Liver (tissue), 9 donors: ENCODE results near the gene DPP7. TPM values are rescaled to one million over a fixed set of nuclear protein-coding genes. Genes with fewer than 3 reads are reported as not detected.

ENCODE experiments used
- DNase-seq: peaks from one replicate; pipeline ENCODE4 v3.0.0-alpha.2; 2017; ENCODE audit warnings: low spot score
- H3K27ac ChIP-seq, 2 donors: one replicate each; pipeline ENCODE4 v1.7.0; 2013; ENCODE audit warnings: inconsistent platforms in 2 of 2, low read length in 2 of 2, control low read depth in 1 of 2, low read depth in 1 of 2, mild to moderate bottlenecking in 1 of 2
- H3K27me3 ChIP-seq, 4 donors: one replicate each; pipeline versions ENCODE4 v1.6.1 to v1.7.0; 2013; ENCODE audit warnings: low read length in 3 of 4, inconsistent platforms in 1 of 4, mild to moderate bottlenecking in 1 of 4, moderate library complexity in 1 of 4; ENCODE audit not compliant: control insufficient read depth in 4 of 4, insufficient read depth in 4 of 4
- H3K36me3 ChIP-seq, 4 donors: one replicate each; pipeline versions ENCODE4 v1.6.1 to v1.7.0; 2013; ENCODE audit warnings: low read length in 3 of 4, mild to moderate bottlenecking in 3 of 4, low read depth in 1 of 4, moderate library complexity in 1 of 4; ENCODE audit not compliant: control insufficient read depth in 4 of 4, insufficient read depth in 3 of 4
- H3K4me1 ChIP-seq, 4 donors: one replicate each; pipeline versions ENCODE4 v1.6.1 to v1.7.0; 2013; ENCODE audit warnings: low read length in 3 of 4, mild to moderate bottlenecking in 3 of 4, moderate library complexity in 1 of 4; ENCODE audit not compliant: control insufficient read depth in 4 of 4, insufficient read depth in 4 of 4
- H3K4me3 ChIP-seq, 3 donors: one replicate each; pipeline versions ENCODE4 v1.6.1 to v1.7.0; 2013; ENCODE audit warnings: low read length in 3 of 3, control low read depth in 1 of 3, low read depth in 1 of 3, mild to moderate bottlenecking in 1 of 3
- H3K9ac ChIP-seq, 2 donors: one replicate each; pipeline ENCODE4 v1.7.0; 2013; ENCODE audit warnings: low read length in 2 of 2, mild to moderate bottlenecking in 2 of 2, moderate library complexity in 2 of 2, control low read depth in 1 of 2, low read depth in 1 of 2
- H3K9me3 ChIP-seq, 4 donors: one replicate each; pipeline versions ENCODE4 v1.6.1 to v1.7.0; 2013; ENCODE audit warnings: low read length in 3 of 4; ENCODE audit not compliant: control insufficient read depth in 4 of 4
- ATF3 ChIP-seq: IDR thresholded peaks from 2 replicates; pipeline ENCODE4 v1.6.1; 2016; ENCODE audit warnings: antibody characterized with exemption
- EGR1 ChIP-seq, 2 donors: IDR thresholded peaks; 2 replicates each; pipeline ENCODE4 v1.6.1; 2016 to 2018; ENCODE audit warnings: antibody characterized with exemption in 2 of 2, low read depth in 2 of 2
- FOXA1 ChIP-seq: IDR thresholded peaks from 2 replicates; pipeline ENCODE4 v1.6.1; 2016; ENCODE audit warnings: antibody characterized with exemption
- FOXA2 ChIP-seq: IDR thresholded peaks from 2 replicates; pipeline ENCODE4 v1.6.1; 2016; ENCODE audit warnings: antibody characterized with exemption
- GABPA ChIP-seq, 2 donors: IDR thresholded peaks in 1 of 2; conservative IDR thresholded peaks in 1 of 2; 2 replicates each; pipeline ENCODE4 v1.6.1; 2016; ENCODE audit warnings: antibody characterized with exemption in 2 of 2, mild to moderate bottlenecking in 1 of 2, moderate library complexity in 1 of 2
- HNF4A ChIP-seq, 2 donors: conservative IDR thresholded peaks; 2 replicates each; pipeline ENCODE4 v1.6.1; 2016; ENCODE audit warnings: antibody characterized with exemption in 2 of 2, mild to moderate bottlenecking in 2 of 2
- HNF4G ChIP-seq: IDR thresholded peaks from 2 replicates; pipeline ENCODE4 v1.6.1; 2016; ENCODE audit warnings: antibody characterized with exemption
- JUND ChIP-seq, 2 donors: IDR thresholded peaks; 2 replicates each; pipeline ENCODE4 v1.6.1; 2016; ENCODE audit warnings: antibody characterized with exemption in 2 of 2
- MAX ChIP-seq: IDR thresholded peaks from 2 replicates; pipeline ENCODE4 v1.6.1; 2016; ENCODE audit warnings: antibody characterized with exemption
- NR2F2 ChIP-seq: IDR thresholded peaks from 2 replicates; pipeline ENCODE4 v1.6.1; 2016; ENCODE audit warnings: antibody characterized with exemption
- RAD21 ChIP-seq, 2 donors: IDR thresholded peaks; 2 replicates each; pipeline ENCODE4 v1.6.1; 2016; ENCODE audit warnings: antibody characterized with exemption in 2 of 2, mild to moderate bottlenecking in 2 of 2
- REST ChIP-seq: IDR thresholded peaks from 2 replicates; pipeline ENCODE4 v1.6.1; 2016; ENCODE audit warnings: antibody characterized with exemption, mild to moderate bottlenecking
- RXRA ChIP-seq, 2 donors: IDR thresholded peaks; 2 replicates each; pipeline ENCODE4 v1.6.1; 2017 to 2018; ENCODE audit warnings: antibody characterized with exemption in 2 of 2, mild to moderate bottlenecking in 1 of 2
- SP1 ChIP-seq: IDR thresholded peaks from 2 replicates; pipeline ENCODE4 v1.6.1; 2018; ENCODE audit warnings: antibody characterized with exemption, mild to moderate bottlenecking
- TAF1 ChIP-seq: conservative IDR thresholded peaks from 2 replicates; pipeline ENCODE4 v1.6.1; 2016; ENCODE audit warnings: antibody characterized with exemption, mild to moderate bottlenecking
- YY1 ChIP-seq: IDR thresholded peaks from 2 replicates; pipeline ENCODE4 v1.6.1; 2016; ENCODE audit warnings: antibody characterized with exemption, mild to moderate bottlenecking
- WGBS: extraction: QIAGEN DNeasy Blood & Tissue Kit; methylation state at CpG from one replicate; pipeline ENCODE4 v1.1.7; 2013; 5-methylcytosine and 5-hydroxymethylcytosine counted together
- polyA plus RNA-seq, 2 donors: library from polyadenylated mRNA; stranded (reverse) in 1 of 2; unstranded in 1 of 2; fragments of 200-250 nt in 1 of 2; fragments of >200 nt in 1 of 2; fragmentation: Nextera tagmentation in 1 of 2; extraction: Ambion mirVana in 1 of 2; gene quantifications; one replicate each; pipeline versions ENCODE4 v1.2.1 to v1.2.3, GENCODE V29; 2013 to 2015
- total RNA-seq, 2 donors: library from RNA; depleted of rRNA; stranded (reverse); fragments of >200 nt; gene quantifications; one replicate each; pipeline ENCODE4 v1.2.3, GENCODE V29; 2014
- TF ChIP-seq, protein P1 (sequence below): IDR thresholded peaks from 2 replicates; pipeline ENCODE4 v1.6.1; 2016; ENCODE audit warnings: antibody characterized with exemption
- TF ChIP-seq, protein P2 (sequence below): fragments of 150-350 bp; IDR thresholded peaks from 2 replicates; pipeline ENCODE4 v1.5.1; 2017; ENCODE audit warnings: improper control_type of control experiment, low read depth, low read length; ENCODE audit not compliant: missing input control
- donor health status: healthy.
- donor health status: healthy.
- donor health status: healthy.
- donor health status: healthy.
- donor health status: healthy.

The DPP7 gene
- total and polyA plus RNA-seq, 4 donors, result 25.0 to 71.1 (median 50.7) TPM

- 63% methylated on average over 26 of the region's 26 CpGs for WGBS
- peaks cover 6 to 17% (median 11%) of the 10 kb centered on the region in 4 donors for H3K27me3 ChIP-seq
Observed at GRCh38 chr9:137140151-137141012, 25.8 kb upstream of the DPP7 start.

DNA sequence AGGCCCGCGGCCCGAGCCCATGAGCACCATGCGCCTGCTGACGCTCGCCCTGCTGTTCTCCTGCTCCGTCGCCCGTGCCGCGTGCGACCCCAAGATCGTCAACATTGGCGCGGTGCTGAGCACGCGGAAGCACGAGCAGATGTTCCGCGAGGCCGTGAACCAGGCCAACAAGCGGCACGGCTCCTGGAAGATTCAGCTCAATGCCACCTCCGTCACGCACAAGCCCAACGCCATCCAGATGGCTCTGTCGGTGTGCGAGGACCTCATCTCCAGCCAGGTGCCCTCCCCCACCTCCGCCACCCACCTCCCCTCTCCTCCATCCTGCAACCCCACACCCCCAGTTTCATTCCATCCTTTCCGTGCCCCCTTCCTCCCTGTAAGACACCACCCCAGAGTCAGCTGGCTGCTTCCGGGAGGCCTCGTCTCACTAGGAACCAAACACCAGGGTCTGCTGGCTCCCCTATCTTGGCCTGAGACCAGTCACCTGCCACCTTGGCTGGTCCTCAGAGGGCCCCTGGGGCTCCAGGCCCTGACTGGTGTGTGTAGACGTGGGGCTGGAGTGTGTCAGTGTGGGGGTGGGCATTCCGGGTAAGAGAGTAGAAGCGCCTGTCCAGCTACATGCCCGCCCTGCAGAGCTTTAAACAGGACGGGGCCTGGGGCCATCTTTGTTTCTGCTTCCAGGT is 25.1 kb upstream of the DPP7 start:
- WGBS, result 35% methylated on average over 37 of the region's 37 CpGs

More at GRCh38 chr9:137140151-137141012, 25.8 kb upstream of the DPP7 start:
- no peak overlapping the region for H3K27ac ChIP-seq
- H3K4me3 ChIP-seq, result no peak overlapping the region
- TF ChIP-seq ATF3 (no peak), SP1 (no peak), HNF4A (conservative IDR thresholded peaks at IDR 0.05) (no peak), HNF4G (no peak), EGR1 (IDR thresholded peaks at IDR 0.05; ENCODE audit: low read depth in 2 of 2) (no peak)
- H3K9me3 ChIP-seq, result no peaks in the 10 kb centered on the region
- H3K9ac ChIP-seq, result no peak overlapping the region
- no peak for DNase-seq
- H3K36me3 ChIP-seq, result no peaks in the 10 kb centered on the region
- H3K4me1 ChIP-seq, result no peaks in the 10 kb centered on the region

More for the DNA sequence above, 25.1 kb upstream of the DPP7 start:
- H3K4me3 ChIP-seq, result no peak overlapping the region
- no peaks in the 10 kb centered on the region for H3K4me1 ChIP-seq
- no peak overlapping the region for H3K9ac ChIP-seq
- no peak overlapping the region for H3K27ac ChIP-seq
- no peaks in the 10 kb centered on the region for H3K36me3 ChIP-seq
- no peaks in the 10 kb centered on the region for H3K9me3 ChIP-seq
- no peak for DNase-seq
- TF ChIP-seq YY1 (no peak), MAX (no peak), SP1 (no peak), HNF4A (conservative IDR thresholded peaks at IDR 0.05) (no peak), ATF3 (no peak), RAD21 (IDR thresholded peaks at IDR 0.05) (no peak), FOXA2 (no peak), REST (no peak), JUND (IDR thresholded peaks at IDR 0.05) (no peak), NR2F2 (no peak), GABPA (IDR thresholded peaks at IDR 0.05 in 1 of 2, conservative IDR thresholded peaks at IDR 0.05 in 1 of 2) (no peak), HNF4G (no peak), FOXA1 (no peak), TAF1 (no peak), RXRA (IDR thresholded peaks at IDR 0.05) (no peak), EGR1 (IDR thresholded peaks at IDR 0.05; ENCODE audit: low read depth in 2 of 2) (no peak)
- TF ChIP-seq, protein P1, sequence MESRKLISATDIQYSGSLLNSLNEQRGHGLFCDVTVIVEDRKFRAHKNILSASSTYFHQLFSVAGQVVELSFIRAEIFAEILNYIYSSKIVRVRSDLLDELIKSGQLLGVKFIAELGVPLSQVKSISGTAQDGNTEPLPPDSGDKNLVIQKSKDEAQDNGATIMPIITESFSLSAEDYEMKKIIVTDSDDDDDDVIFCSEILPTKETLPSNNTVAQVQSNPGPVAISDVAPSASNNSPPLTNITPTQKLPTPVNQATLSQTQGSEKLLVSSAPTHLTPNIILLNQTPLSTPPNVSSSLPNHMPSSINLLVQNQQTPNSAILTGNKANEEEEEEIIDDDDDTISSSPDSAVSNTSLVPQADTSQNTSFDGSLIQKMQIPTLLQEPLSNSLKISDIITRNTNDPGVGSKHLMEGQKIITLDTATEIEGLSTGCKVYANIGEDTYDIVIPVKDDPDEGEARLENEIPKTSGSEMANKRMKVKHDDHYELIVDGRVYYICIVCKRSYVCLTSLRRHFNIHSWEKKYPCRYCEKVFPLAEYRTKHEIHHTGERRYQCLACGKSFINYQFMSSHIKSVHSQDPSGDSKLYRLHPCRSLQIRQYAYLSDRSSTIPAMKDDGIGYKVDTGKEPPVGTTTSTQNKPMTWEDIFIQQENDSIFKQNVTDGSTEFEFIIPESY, result no peak
- TF ChIP-seq, protein P2, sequence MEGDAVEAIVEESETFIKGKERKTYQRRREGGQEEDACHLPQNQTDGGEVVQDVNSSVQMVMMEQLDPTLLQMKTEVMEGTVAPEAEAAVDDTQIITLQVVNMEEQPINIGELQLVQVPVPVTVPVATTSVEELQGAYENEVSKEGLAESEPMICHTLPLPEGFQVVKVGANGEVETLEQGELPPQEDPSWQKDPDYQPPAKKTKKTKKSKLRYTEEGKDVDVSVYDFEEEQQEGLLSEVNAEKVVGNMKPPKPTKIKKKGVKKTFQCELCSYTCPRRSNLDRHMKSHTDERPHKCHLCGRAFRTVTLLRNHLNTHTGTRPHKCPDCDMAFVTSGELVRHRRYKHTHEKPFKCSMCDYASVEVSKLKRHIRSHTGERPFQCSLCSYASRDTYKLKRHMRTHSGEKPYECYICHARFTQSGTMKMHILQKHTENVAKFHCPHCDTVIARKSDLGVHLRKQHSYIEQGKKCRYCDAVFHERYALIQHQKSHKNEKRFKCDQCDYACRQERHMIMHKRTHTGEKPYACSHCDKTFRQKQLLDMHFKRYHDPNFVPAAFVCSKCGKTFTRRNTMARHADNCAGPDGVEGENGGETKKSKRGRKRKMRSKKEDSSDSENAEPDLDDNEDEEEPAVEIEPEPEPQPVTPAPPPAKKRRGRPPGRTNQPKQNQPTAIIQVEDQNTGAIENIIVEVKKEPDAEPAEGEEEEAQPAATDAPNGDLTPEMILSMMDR, result no peak
- peaks cover 6 to 17% (median 11%) of the 10 kb centered on the region in 4 donors for H3K27me3 ChIP-seq
